DND-41 (cell line): Measurements from ENCODE around the gene ACTMAP.

Source experiments
- EZH2 ChIP-seq: IDR thresholded peaks from 3 replicates; pipeline ENCODE4 v1.6.1; 2012; ENCODE audit warnings: borderline replicate concordance, low read depth, mild to moderate bottlenecking, moderate library complexity, low read length, inconsistent platforms; ENCODE audit not compliant: severe bottlenecking
- TF ChIP-seq, protein P1 (sequence below): IDR thresholded peaks from 2 replicates; pipeline ENCODE4 v1.5.1; 2012; ENCODE audit warnings: borderline replicate concordance, low read length, moderate library complexity, mild to moderate bottlenecking; ENCODE audit not compliant: poor library complexity, severe bottlenecking; ENCODE audit errors: extremely low read depth

DNA sequence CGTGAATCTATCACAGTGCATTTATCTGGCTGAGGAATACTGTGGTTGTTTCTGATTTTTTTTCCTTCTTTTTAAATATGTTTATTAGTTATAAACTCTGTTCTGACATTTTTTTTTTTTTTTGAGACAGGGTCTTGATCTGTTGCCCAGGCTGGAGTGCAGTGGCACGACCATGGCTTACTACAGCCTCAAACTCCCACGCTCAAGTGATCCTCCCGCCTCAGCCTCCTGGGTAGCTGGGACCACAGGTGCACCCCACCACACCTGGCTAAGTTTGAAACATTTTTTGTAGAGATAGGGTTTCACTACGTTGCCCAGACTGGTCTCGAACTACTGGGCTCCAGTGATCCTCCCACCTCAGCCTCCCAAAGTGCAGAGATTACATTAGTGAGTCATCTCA is 53.3 kb downstream of the ACTMAP start:
- TF ChIP-seq, protein P1, sequence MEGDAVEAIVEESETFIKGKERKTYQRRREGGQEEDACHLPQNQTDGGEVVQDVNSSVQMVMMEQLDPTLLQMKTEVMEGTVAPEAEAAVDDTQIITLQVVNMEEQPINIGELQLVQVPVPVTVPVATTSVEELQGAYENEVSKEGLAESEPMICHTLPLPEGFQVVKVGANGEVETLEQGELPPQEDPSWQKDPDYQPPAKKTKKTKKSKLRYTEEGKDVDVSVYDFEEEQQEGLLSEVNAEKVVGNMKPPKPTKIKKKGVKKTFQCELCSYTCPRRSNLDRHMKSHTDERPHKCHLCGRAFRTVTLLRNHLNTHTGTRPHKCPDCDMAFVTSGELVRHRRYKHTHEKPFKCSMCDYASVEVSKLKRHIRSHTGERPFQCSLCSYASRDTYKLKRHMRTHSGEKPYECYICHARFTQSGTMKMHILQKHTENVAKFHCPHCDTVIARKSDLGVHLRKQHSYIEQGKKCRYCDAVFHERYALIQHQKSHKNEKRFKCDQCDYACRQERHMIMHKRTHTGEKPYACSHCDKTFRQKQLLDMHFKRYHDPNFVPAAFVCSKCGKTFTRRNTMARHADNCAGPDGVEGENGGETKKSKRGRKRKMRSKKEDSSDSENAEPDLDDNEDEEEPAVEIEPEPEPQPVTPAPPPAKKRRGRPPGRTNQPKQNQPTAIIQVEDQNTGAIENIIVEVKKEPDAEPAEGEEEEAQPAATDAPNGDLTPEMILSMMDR = no peak
- TF ChIP-seq EZH2 = no peak
